Measurements from ENCODE around the gene ACER1.
"Not testable (repeated sequence)": the region's sequence is repeated elsewhere in the genome, so short reads cannot be mapped to it uniquely, and the experiment has no call there.

The ACER1 gene

GRCh38 chr19:6354098-6354674, 20.8 kb upstream of the ACER1 start:
- H3K9ac ChIP-seq (ENCODE audit: low read length), result no peak overlapping the region
- H3K4me1 ChIP-seq (ENCODE audit: insufficient read depth, low read length), result no peaks in the 10 kb centered on the region
- H3K27ac ChIP-seq (ENCODE audit: low read depth, low read length), result no peak overlapping the region
- H3K27me3 ChIP-seq (ENCODE audit: control insufficient read depth in 1 of 2, insufficient read depth in 2 of 2, low read length in 2 of 2), result no peaks in the 10 kb centered on the region
- H3K4me3 ChIP-seq (ENCODE audit: low read depth in 1 of 2, low read length in 2 of 2), result no peak overlapping the region
- H3K9me3 ChIP-seq (ENCODE audit: low read length), result no peaks in the 10 kb centered on the region
- H3K36me3 ChIP-seq (ENCODE audit: insufficient read depth, low read length), result no peaks in the 10 kb centered on the region

DNA sequence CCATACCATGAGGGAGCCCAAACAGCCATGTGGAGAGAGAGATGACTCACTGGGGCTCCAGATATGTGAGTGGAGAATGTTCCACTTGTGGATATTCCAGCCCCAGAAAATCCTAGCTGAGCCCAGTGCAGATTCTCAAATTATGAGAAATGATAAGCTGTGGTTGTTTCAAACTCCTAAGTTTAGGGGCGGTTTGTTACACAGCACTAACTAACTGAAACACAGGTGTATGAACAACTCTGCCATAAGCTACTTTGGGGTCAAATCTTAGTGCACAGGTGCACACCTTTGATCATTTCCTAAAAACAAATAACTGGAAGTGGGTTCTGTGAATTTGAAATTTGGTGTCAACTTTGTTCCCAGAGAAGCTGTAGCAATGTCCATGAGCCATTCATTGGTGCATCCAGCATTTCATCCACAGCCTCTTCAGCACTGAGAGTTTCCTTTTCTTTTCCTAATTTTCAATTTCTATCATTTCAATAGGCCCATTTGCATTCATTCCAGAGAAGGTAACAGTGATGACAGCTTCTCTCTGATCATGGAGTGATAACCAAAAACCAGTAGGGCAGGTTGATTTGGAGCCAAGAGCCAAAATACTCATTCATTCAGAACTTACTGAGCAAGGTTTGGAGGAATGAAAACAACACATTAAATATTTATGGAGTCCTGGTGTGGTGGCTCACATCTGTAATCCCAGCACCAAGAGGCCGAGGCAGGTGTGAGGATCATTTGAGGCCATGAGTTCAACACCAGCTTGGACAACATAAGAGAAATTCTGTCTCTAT, 19.2 kb upstream of the ACER1 start:
- no peaks in the 10 kb centered on the region for H3K9me3 ChIP-seq (ENCODE audit: low read length)
- no peaks in the 10 kb centered on the region for H3K4me1 ChIP-seq (ENCODE audit: insufficient read depth, low read length)
- H3K36me3 ChIP-seq (ENCODE audit: insufficient read depth, low read length), result no peaks in the 10 kb centered on the region
- H3K4me3 ChIP-seq (ENCODE audit: low read depth in 1 of 2, low read length in 2 of 2), result no peak overlapping the region
- H3K27me3 ChIP-seq (ENCODE audit: control insufficient read depth in 1 of 2, insufficient read depth in 2 of 2, low read length in 2 of 2), result no peaks in the 10 kb centered on the region
- no peak overlapping the region for H3K9ac ChIP-seq (ENCODE audit: low read length)
- H3K27ac ChIP-seq (ENCODE audit: low read depth, low read length), result no peak overlapping the region

DNA sequence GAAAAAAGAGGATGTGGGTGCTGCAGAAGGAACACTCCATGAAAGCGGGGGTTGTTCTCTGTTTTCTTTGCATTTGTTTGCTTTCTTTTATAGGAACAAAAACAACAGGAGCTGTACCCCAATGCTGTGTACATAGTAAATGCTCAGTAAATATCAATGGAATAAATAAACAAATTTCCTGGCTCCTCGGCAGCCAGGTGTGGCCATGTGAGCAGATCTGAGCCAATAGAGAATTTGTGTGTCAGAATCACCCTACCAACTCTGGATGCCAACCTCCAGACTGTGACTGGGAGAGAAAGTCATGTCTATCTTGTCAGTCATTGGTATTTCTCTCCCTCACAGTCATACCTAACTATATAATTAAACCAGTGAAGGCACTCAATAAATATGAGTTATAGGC, 17.3 kb upstream of the ACER1 start:
- Histone ChIP-seq H3K9me3 (ENCODE audit: low read length) (no peaks in the 10 kb centered on the region), H3K27me3 (ENCODE audit: control insufficient read depth in 1 of 2, insufficient read depth in 2 of 2, low read length in 2 of 2) (no peaks in the 10 kb centered on the region), H3K36me3 (ENCODE audit: insufficient read depth, low read length) (no peaks in the 10 kb centered on the region), H3K9ac (ENCODE audit: low read length) (no peak overlapping the region), H3K27ac (ENCODE audit: low read depth, low read length) (no peak overlapping the region), H3K4me1 (ENCODE audit: insufficient read depth, low read length) (no peaks in the 10 kb centered on the region), H3K4me3 (ENCODE audit: low read depth in 1 of 2, low read length in 2 of 2) (no peak overlapping the region)

- not testable (repeated sequence) for H3K9ac ChIP-seq (ENCODE audit: low read length); H3K36me3 ChIP-seq (ENCODE audit: insufficient read depth, low read length); H3K4me3 ChIP-seq (ENCODE audit: low read depth in 1 of 2, low read length in 2 of 2); H3K27me3 ChIP-seq (ENCODE audit: control insufficient read depth in 1 of 2, insufficient read depth in 2 of 2, low read length in 2 of 2); H3K4me1 ChIP-seq (ENCODE audit: insufficient read depth, low read length); H3K9me3 ChIP-seq (ENCODE audit: low read length); H3K27ac ChIP-seq (ENCODE audit: low read depth, low read length)
Observed at GRCh38 chr19:6349271-6349670, 15.9 kb upstream of the ACER1 start.

- no peak overlapping the region for H3K4me3 ChIP-seq (ENCODE audit: low read depth in 1 of 2, low read length in 2 of 2)
- no peak overlapping the region for H3K9ac ChIP-seq (ENCODE audit: low read length)
- no peaks in the 10 kb centered on the region for H3K36me3 ChIP-seq (ENCODE audit: insufficient read depth, low read length)
- H3K9me3 ChIP-seq (ENCODE audit: low read length), result no peaks in the 10 kb centered on the region
- H3K4me1 ChIP-seq (ENCODE audit: insufficient read depth, low read length), result no peaks in the 10 kb centered on the region
- no peak overlapping the region for H3K27ac ChIP-seq (ENCODE audit: low read depth, low read length)
- no peaks in the 10 kb centered on the region for H3K27me3 ChIP-seq (ENCODE audit: control insufficient read depth in 1 of 2, insufficient read depth in 2 of 2, low read length in 2 of 2)
Observed at GRCh38 chr19:6343462-6343861, 10.1 kb upstream of the ACER1 start.

DNA sequence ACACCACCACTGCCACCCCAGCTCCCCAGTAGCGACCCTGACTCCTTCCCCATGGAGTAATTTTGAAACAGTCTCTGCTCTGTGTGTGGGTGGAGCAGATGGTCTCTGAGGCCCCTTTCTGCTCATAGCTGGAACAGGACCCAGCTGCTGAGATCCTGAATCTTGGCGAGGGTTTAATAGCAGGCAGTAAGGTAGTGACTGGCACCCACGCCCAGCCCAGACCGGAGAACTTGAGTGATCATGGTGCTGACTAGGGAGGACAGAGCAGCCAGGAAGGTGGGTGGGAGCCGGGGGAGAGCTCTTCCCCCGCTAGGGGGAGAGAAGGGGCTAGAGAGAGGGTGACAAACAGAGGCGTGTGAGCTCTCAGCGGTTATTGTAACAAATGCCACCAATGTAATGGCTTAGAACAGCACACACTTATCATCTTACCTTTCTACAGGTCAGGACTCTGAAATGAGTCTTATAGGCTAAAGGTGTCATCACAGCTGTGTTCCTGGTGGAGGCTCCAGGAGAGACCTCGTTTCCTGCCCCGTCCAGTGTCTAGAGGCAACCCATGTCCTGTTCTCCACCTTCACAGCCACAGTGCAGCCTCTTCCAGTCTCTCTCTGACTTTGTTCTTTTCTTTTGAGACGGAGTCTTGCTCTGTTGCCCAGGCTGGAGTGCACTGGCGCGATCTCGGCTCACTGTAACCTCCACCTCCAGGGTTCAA, 7.2 kb upstream of the ACER1 start:
- Histone ChIP-seq H3K36me3 (ENCODE audit: insufficient read depth, low read length) (no peaks in the 10 kb centered on the region), H3K27me3 (ENCODE audit: control insufficient read depth in 1 of 2, insufficient read depth in 2 of 2, low read length in 2 of 2) (no peaks in the 10 kb centered on the region), H3K9ac (ENCODE audit: low read length) (no peak overlapping the region), H3K9me3 (ENCODE audit: low read length) (no peaks in the 10 kb centered on the region), H3K4me1 (ENCODE audit: insufficient read depth, low read length) (no peaks in the 10 kb centered on the region), H3K27ac (ENCODE audit: low read depth, low read length) (no peak overlapping the region), H3K4me3 (ENCODE audit: low read depth in 1 of 2, low read length in 2 of 2) (no peak overlapping the region)

- Histone ChIP-seq H3K27ac (ENCODE audit: low read depth, low read length) (no peak overlapping the region), H3K9me3 (ENCODE audit: low read length) (no peaks in the 10 kb centered on the region), H3K27me3 (ENCODE audit: control insufficient read depth in 1 of 2, insufficient read depth in 2 of 2, low read length in 2 of 2) (no peaks in the 10 kb centered on the region), H3K4me3 (ENCODE audit: low read depth in 1 of 2, low read length in 2 of 2) (no peak overlapping the region), H3K36me3 (ENCODE audit: insufficient read depth, low read length) (no peaks in the 10 kb centered on the region), H3K9ac (ENCODE audit: low read length) (no peak overlapping the region), H3K4me1 (ENCODE audit: insufficient read depth, low read length) (no peaks in the 10 kb centered on the region)
Observed at GRCh38 chr19:6334490-6335285, 1.3 kb upstream of the ACER1 start.

DNA sequence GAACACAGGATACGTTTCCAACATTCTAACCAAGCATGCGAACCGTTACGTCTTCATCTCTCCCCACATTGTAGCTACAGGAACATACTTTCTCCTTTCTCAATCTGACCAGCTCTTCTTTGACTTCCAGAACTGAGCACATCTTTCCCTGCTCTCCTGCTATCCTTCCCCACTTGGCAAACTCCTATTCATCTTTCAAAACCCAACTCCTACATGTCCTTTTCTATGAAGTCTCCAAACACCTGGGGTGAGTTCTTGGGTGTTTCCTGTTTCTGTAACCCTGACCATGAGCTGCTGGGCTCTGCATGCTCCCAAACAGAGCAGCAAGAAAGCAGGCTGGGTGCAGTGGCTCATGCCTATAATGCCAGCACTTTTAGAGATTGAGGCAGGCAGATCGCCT, 6.6 kb downstream of the ACER1 start:
- no peak overlapping the region for H3K27ac ChIP-seq (ENCODE audit: low read depth, low read length)
- H3K9ac ChIP-seq (ENCODE audit: low read length), result no peak overlapping the region
- H3K27me3 ChIP-seq (ENCODE audit: control insufficient read depth in 1 of 2, insufficient read depth in 2 of 2, low read length in 2 of 2), result no peaks in the 10 kb centered on the region
- H3K9me3 ChIP-seq (ENCODE audit: low read length), result no peaks in the 10 kb centered on the region
- H3K4me1 ChIP-seq (ENCODE audit: insufficient read depth, low read length), result no peaks in the 10 kb centered on the region
- no peak overlapping the region for H3K4me3 ChIP-seq (ENCODE audit: low read depth in 1 of 2, low read length in 2 of 2)
- H3K36me3 ChIP-seq (ENCODE audit: insufficient read depth, low read length), result no peaks in the 10 kb centered on the region

GRCh38 chr19:6325614-6326013, 7.8 kb downstream of the ACER1 start:
- no peaks in the 10 kb centered on the region for H3K27me3 ChIP-seq (ENCODE audit: control insufficient read depth in 1 of 2, insufficient read depth in 2 of 2, low read length in 2 of 2)
- H3K4me3 ChIP-seq (ENCODE audit: low read depth in 1 of 2, low read length in 2 of 2), result no peak overlapping the region
- H3K4me1 ChIP-seq (ENCODE audit: insufficient read depth, low read length), result no peaks in the 10 kb centered on the region

DNA sequence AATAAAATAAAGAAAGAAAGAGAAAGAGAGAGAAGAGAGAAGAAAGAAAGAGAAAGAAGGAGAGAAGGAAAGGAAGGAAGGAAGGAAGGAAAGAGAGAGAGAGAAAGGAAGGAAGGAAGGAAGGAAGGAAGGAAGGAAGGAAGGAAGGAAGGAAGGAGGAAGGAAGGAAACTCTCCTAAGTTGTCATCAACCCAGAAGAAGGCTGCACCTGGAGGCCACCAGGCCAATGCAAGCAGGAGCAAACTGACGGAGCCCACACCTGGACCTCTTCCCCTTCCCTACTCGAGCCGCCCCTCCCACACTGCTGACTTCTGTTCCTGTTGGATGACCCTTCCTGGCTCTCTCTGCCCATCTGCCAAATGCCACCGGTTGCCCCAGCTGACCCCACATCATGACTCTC, 8.7 kb downstream of the ACER1 start:
- Histone ChIP-seq H3K4me3 (ENCODE audit: low read depth in 1 of 2, low read length in 2 of 2) (no peak overlapping the region), H3K27me3 (ENCODE audit: control insufficient read depth in 1 of 2, insufficient read depth in 2 of 2, low read length in 2 of 2) (no peaks in the 10 kb centered on the region), H3K36me3 (ENCODE audit: insufficient read depth, low read length) (no peaks in the 10 kb centered on the region), H3K4me1 (ENCODE audit: insufficient read depth, low read length) (no peaks in the 10 kb centered on the region), H3K9ac (ENCODE audit: low read length) (no peak overlapping the region), H3K27ac (ENCODE audit: low read depth, low read length) (no peak overlapping the region), H3K9me3 (ENCODE audit: low read length) (no peaks in the 10 kb centered on the region)

More at GRCh38 chr19:6325614-6326013, 7.8 kb downstream of the ACER1 start:
- Histone ChIP-seq H3K9me3 (ENCODE audit: low read length) (no peaks in the 10 kb centered on the region), H3K27ac (ENCODE audit: low read depth, low read length) (no peak overlapping the region), H3K9ac (ENCODE audit: low read length) (no peak overlapping the region), H3K36me3 (ENCODE audit: insufficient read depth, low read length) (no peaks in the 10 kb centered on the region)

DNA sequence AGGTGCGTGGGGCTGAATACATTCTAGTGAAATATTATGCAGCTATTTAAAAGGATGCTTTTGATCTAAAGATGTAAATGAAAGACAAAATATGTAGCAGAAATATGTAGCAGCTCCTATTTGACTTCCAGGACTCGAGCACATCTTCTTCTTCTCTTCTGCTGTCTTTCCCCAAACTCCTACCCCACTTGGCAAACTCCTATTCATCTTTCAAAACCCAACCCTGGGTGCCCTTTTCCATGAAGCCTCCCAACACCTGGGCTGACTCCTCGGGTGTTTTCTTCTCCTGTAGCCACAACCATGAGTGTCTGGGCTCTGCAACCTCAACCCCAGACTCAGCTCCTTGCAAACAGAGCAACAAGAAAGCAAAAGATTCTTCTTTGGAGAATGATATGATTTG, 11.1 kb downstream of the ACER1 start:
- Histone ChIP-seq H3K4me3 (ENCODE audit: low read depth in 1 of 2, low read length in 2 of 2) (no peak overlapping the region), H3K27me3 (ENCODE audit: control insufficient read depth in 1 of 2, insufficient read depth in 2 of 2, low read length in 2 of 2) (no peaks in the 10 kb centered on the region)

More for the DNA sequence above, 11.1 kb downstream of the ACER1 start:
- Histone ChIP-seq H3K36me3 (ENCODE audit: insufficient read depth, low read length) (no peaks in the 10 kb centered on the region), H3K27ac (ENCODE audit: low read depth, low read length) (no peak overlapping the region), H3K4me1 (ENCODE audit: insufficient read depth, low read length) (no peaks in the 10 kb centered on the region), H3K9me3 (ENCODE audit: low read length) (no peaks in the 10 kb centered on the region), H3K9ac (ENCODE audit: low read length) (no peak overlapping the region)
